ENCODE results near the gene B3GAT1. TPM values are rescaled to one million over a fixed set of nuclear protein-coding genes. Genes with fewer than 3 reads are reported as not detected.

The B3GAT1 gene
- total and polyA plus RNA-seq, 2 of the 13 experiments (the other 11 are each of a cell fraction or from before 2014, with no cell fraction given) = not detected

DNA sequence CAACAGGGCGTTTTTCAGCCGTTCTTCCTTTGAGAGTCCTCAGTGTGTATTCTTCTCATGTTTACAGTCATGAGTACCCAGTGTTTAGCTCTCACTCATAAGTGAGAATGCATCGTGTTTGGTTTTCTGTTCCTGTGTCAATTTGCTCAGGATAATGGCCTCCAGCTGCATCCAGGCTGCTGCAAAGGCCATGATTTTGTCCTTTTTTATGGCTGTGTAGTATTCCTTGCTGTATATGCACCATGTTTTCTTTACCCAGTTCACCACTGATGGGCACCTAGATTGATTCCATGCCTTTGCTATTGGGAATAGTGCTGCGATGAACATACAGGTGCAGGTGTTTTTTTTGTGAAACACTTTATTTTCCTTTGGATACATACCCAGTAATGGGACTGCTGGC is 23.5 kb downstream of the B3GAT1 start:
- ChIA-PET CTCF (ENCODE audit: low intra/inter-chr PET ratio, low total read pairs) (no interaction called here), POLR2A (no interaction called here)
- WGBS (ENCODE audit: low lambda C conversion rate) = 0% methylated on average over 4 of the region's 4 CpGs
- no peak overlapping the region for H3K9ac ChIP-seq (ENCODE audit: insufficient read depth, low read depth, low read length)
- peaks cover 6 to 54% of the 10 kb centered on the region in 2 experiments; a peak in 4 of 5 replicates for H3K27me3 ChIP-seq (ENCODE audit: control insufficient read depth in 1 of 2, insufficient read depth in 2 of 2, low read length in 2 of 2)
- no peak overlapping the region for H3K4me3 ChIP-seq (replicated peaks in 1 of 3; ENCODE audit: insufficient read depth in 1 of 3, low read depth in 2 of 3, low read length in 3 of 3)
- H3K27ac ChIP-seq (ENCODE audit: extremely low read length, insufficient read depth, low read length) = no peak overlapping the region
- FAIRE-seq (no peak), ATAC-seq (no peak), DNase-seq (ENCODE audit: low spot score) (no peak)
- in situ Hi-C loops (cut with HindIII; ENCODE audit: extremely low pct_ligation_motif_present, low pct_unique_long_range_greater_than_20kb) (no loop called here), intact Hi-C loops (cut with micrococcal nuclease; ENCODE audit: unreplicated experiment) (no loop called here)
- no TSS peak for BruUV-seq (replicated peaks)
- no peaks in the 10 kb centered on the region for H3K36me3 ChIP-seq (replicated peaks in 1 of 2; ENCODE audit: control insufficient read depth in 1 of 2, insufficient read depth in 2 of 2, low read length in 2 of 2)
- H3K9me3 ChIP-seq (ENCODE audit: low read length) = no peaks in the 10 kb centered on the region
- no peak overlapping the region for H2AFZ ChIP-seq (ENCODE audit: low read length)
- no peak overlapping the region for H3K4me2 ChIP-seq (ENCODE audit: low read depth, low read length)
- no peaks in the 10 kb centered on the region for H4K20me1 ChIP-seq (ENCODE audit: insufficient read depth, low read length)
- H3K79me2 ChIP-seq (ENCODE audit: insufficient read depth, low read length) = no peaks in the 10 kb centered on the region
- no peaks in the 10 kb centered on the region for H3K4me1 ChIP-seq (ENCODE audit: insufficient read depth, low read length)
- TF ChIP-seq ZFY (CRISPR knock-in tag; IDR thresholded peaks at IDR 0.05) = no peak
- no peak for TF ChIP-seq TFAP4 (IDR thresholded peaks at IDR 0.05; ENCODE audit: borderline replicate concordance, low read depth)
- no peak for TF ChIP-seq KMT2A (CRISPR knock-in tag; IDR thresholded peaks at IDR 0.05)
- TF ChIP-seq MTERF4 (CRISPR knock-in tag; IDR thresholded peaks at IDR 0.05) = no peak
- no peak for TF ChIP-seq ZNF12 (CRISPR knock-in tag; IDR thresholded peaks at IDR 0.05)
- TF ChIP-seq ZNF10 (CRISPR knock-in tag; IDR thresholded peaks at IDR 0.05; ENCODE audit: borderline replicate concordance, low read depth) = no peak
- TF ChIP-seq CAMTA2 (CRISPR knock-in tag; IDR thresholded peaks at IDR 0.05; ENCODE audit: borderline replicate concordance) = no peak
- no peak for TF ChIP-seq NFKB2 (CRISPR knock-in tag; IDR thresholded peaks at IDR 0.05; ENCODE audit: borderline replicate concordance)
- no peak for TF ChIP-seq KIAA2018 (CRISPR knock-in tag; IDR thresholded peaks at IDR 0.05; ENCODE audit: borderline replicate concordance)
- no peak for TF ChIP-seq KLF15 (CRISPR knock-in tag; IDR thresholded peaks at IDR 0.05; ENCODE audit: borderline replicate concordance)
- TF ChIP-seq, protein P1, sequence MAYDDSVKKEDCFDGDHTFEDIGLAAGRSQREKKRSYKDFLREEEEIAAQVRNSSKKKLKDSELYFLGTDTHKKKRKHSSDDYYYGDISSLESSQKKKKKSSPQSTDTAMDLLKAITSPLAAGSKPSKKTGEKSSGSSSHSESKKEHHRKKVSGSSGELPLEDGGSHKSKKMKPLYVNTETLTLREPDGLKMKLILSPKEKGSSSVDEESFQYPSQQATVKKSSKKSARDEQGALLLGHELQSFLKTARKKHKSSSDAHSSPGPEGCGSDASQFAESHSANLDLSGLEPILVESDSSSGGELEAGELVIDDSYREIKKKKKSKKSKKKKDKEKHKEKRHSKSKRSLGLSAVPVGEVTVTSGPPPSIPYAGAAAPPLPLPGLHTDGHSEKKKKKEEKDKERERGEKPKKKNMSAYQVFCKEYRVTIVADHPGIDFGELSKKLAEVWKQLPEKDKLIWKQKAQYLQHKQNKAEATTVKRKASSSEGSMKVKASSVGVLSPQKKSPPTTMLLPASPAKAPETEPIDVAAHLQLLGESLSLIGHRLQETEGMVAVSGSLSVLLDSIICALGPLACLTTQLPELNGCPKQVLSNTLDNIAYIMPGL (CRISPR knock-in tag; IDR thresholded peaks at IDR 0.05; ENCODE audit: borderline replicate concordance in 1 of 2, low read depth in 1 of 2) = no peak
- no peak for TF ChIP-seq TBX3 (IDR thresholded peaks at IDR 0.05; ENCODE audit: borderline replicate concordance)
- TF ChIP-seq TOPORS (CRISPR knock-in tag; IDR thresholded peaks at IDR 0.05) = no peak
